AML-193 (cell line): ENCODE measurements around the gene NAV3.
A peak's percentile ranks its signal among the peaks of the same experiment; 100 is the strongest.

Experiments
- DNase-seq, 2 experiments: peaks; one replicate each; lab custom pipeline; 2025; lab: John Stamatoyannopoulos, UW

NAV3 gene

DNA sequence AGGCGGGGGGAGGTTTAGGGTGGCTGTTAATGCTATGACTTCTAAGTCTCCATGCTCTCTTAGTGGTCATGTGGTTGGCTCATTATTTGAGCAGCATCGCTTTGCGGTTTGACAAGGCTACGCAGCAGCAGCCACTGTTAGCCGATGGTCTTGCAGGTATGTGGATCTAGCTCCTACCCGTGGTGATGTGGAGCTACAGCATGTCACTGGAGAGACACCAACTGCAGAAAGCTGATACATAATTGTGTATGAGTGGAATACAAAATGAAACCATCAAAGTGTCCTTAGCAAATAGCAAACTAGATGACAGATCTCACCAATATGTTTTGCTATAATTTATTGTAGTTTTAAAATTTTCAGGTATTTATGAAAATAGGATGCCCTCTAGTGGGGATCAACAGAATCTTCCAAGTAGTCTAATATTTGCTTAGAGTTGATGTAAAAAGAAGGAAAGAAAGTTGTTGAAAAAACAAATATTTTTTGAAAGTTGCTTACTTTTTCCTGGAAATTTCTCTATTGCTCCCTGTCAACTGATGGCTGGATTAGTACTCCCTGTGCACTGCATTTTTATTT is 94.9 kb downstream of the NAV3 start:
- DNase-seq = peak; percentile 57 to 64

DNA sequence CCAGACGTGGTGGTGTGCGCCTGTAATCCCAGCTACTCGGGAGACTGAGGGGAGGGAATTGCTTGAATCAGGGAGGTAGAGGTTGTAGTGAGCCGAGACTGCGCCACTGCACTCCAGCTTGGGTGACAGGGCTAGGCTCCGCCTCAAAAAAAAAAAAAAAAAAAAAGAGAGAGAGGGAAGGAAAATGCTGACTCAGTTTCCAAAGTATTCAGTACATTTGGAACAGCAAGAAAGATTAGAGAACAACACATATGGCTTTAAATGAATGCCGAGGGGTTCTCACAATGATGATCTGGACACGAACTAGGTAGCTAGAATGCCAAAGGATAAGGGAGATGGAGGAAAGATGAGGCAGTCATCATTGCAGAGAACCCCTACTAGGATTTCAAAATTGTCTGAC is 97.4 kb downstream of the NAV3 start:
- DNase-seq = no peak

DNA sequence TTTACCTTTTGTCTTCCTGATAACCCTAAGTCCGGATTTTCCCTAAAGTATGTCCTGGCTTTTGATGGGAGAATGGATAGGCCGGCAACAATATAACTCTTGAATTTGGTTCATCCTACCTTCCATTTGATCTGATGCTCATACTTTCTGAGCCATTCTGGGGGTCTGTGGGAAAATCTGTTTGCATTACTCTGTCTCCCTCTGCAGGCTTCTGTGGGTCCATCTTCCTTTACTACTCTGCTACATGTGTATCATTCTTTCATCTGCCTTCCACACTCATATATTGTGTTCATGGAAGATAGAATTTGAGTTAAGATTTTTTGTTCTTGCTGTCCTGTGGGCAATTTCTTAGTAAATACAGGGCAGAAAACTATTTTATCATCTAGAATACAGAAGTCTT is 101.5 kb downstream of the NAV3 start:
- DNase-seq = no peak

DNA sequence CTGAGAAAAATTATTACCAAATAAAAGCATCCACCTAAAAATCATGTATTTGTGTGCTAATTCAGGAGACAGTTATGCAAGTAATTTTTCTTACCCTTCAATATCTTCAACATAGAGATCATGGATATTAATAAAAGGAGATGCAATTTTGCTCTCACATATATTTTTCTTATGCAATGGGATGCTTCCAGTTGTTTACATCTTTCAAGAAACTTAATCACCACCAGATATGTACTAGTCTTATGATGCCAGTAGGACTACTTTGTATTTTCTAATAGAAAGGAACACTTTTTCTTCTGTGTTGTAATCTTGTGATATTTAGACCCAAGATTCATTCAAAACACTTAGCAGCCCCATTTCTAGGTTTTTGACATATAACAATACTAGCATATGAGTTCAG is 107.6 kb downstream of the NAV3 start:
- no peak for DNase-seq

DNA sequence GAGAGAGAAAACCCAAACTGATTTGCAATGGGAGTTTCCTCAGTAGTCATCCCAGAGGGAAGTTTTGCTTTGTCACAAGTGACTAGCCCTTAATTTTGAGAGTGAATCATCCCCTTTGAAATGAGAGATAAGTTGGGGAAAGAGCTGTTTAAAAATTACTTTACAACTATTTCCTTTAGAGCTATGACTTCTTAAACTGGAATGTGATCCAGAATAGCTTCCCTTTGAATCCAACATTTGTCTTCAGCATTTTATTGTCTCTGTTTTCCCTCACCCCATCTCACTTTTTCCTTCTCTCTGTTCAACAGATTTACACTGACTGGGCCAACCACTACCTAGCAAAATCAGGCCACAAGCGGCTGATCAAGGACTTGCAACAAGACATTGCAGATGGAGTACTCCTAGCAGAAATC is 109.3 kb downstream of the NAV3 start:
- DNase-seq = no peak

DNA sequence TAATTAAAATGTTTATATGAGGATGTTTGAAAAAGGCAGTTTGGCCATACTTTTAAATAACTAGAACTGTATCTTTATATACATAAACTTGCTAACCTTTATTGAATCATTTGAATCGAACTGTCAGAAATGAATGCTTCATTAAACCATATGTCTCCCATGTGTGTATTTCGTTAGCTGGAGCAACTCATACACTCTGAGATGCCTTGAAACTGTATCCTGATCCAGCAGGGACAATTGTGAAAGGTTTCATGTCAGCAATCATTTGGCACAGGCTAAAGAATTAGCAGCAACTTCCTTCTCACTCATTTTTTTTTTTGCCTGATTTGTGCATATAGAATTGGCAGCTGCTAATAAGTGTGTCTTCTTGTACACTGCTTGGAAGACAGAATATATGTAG is 109.9 kb downstream of the NAV3 start:
- no peak for DNase-seq

DNA sequence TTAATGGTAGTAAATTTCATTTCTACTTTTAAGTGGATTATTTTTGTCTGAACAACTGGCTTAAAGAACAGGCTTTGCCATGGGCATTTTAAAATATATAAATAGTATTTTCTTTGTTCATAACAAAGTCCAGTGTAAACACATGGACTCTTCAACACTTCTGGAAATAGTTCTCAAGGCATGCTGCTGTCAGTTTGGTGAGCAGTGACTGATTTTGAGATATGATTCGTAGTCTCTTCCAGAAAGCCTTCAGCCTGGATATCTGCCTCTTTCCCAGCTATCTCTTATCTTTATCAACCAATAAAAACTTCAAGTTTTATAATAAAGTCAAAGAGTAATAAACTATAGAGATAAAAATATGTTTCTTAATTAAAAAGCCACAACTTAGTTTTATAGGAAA is 110.7 kb downstream of the NAV3 start:
- DNase-seq = no peak

DNA sequence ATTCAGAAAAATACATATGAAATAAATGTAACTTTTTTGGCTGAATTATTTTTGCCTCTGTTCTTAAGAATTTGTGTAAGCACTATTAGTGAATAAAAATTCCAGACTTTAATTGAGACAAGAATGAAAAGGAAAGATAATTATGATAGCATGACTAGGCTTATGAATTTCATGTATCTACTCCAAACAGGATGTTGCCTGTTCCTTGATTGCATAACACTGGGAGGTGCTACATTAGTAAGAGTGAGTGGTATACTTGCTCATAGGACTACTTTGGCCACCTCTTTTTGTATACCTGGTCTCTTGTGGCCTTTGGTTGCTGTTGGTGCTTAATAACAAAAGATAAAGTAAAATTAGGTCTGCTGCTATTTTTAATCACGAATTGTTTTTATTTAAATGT is 112.8 kb downstream of the NAV3 start:
- DNase-seq = peak; percentile 51 to 62

DNA sequence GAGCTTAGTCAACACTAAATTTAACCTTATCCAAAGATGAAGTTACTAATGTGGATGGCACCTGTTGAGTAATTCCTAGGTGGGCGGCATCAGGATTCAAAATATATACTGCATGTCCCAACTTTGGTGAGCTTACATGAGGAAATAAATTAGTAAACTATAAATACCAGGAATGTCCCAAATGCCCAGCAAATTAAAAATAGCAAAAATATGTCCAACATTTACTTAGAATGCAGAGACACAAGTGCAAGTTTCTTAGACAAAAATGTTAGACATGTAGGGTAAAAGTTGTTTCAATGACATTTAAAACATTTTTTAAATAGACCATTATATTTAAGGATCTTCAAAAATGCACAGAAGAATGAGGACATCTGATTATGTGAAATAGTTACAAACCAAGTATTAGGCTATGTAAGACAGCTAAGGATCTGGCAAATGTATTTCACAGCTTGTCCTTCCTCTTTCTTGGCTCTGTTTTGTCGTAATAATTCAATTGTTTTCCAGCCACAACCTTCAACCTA is 115.9 kb downstream of the NAV3 start:
- DNase-seq = peak; percentile 56 to 61

DNA sequence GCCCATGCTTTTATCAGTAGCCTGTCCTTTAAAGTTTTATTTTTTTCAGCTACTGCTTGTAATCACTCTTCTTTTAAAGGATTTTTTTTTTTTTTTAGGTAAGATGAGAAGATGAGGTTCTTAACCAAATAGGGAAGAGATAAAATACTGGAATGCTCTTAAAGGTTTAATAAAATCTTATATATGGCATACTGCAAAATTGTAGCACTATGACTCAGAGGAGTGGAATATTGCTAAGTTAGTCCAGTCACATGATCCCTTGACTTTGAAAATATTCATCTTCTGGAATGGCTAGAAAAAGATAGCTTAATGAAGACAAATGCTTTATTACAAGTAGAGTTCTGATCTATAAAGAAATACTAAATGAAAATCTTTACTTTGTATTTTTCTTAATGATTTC is 116.6 kb downstream of the NAV3 start:
- DNase-seq = no peak

DNA sequence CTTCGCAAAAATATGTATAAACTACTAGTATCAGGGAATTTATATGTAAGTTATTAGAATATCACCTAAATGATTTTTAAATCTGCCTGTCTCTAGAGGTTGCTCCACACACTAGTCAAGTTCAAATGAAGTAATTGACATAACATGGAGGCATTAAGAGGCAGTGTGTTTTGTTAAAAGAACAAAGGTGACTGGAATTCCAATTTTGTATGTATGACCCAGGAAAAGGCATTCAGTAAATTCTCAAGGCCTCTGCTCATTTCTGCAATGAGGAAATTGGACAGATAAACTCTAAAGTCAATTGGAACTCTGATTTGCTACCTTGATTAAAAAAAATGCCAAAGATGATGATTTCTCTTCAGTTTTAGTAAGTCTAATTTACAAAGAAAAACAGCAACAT is 117.1 kb downstream of the NAV3 start:
- DNase-seq = no peak

DNA sequence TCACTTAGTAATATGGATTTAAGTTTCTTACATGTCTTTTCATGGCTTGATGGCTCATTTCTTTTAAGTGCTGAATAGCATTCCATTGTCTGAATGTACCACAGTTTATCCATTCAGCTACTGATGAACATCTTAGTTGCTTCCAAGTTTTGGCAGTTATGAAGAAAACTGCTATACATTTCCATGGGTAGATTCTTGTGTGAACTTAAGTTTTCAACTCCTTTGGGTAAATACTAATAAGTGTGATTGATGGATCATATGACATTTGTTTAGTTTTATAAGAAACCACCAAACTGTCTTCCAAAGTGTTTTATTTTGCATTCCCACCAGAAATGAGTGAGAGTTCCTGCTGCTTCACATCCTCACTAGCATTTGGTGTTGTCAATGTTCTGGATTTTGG is 119.2 kb downstream of the NAV3 start:
- no peak for DNase-seq

DNA sequence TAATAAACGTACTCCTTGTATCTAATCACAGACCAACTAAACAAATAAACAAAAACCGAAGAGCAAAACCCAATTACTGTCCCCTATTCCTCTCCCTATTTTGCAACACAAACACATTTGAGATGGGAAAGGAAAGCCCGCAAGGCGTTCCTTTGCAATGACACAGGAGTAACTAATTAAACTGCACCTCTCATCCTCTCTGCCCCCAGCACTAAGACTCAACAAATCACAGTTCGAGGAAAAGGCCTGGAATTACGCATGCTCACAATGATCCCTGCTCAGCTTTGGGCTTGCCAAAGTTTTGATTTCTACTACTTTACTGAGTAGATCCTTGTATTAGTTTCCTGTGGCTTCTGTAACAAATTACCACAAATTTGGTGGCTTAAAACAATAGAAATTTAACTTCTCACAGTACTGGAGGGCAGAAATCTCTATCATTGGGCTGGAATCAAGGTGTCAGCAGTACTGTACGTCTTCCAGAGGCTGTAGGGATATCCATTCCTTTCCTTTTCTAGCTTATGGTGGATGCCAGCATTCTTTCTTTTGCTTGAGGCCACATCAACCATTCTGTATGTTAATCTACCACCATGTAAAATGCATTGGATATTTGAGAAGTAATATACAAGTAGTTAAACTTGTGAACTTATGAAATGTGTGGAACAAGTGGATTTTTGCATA is 123.0 kb downstream of the NAV3 start:
- DNase-seq = no peak

DNA sequence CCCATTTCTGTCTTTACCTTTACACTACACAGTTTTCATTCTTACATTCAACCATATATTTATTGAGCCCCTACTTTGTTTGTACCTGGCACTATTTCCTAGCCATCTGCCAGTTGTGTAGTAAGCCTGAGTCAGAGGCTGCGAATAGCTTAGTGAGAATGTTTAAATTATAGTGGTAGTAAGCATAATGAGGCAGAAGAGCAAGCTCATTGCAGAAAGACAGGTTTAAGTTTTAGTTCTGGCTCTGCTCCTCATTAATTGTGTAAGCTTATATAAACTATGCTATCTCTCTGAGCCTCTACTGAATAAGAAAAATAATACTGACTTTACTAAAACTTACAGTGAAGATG is 123.5 kb downstream of the NAV3 start:
- no peak for DNase-seq

DNA sequence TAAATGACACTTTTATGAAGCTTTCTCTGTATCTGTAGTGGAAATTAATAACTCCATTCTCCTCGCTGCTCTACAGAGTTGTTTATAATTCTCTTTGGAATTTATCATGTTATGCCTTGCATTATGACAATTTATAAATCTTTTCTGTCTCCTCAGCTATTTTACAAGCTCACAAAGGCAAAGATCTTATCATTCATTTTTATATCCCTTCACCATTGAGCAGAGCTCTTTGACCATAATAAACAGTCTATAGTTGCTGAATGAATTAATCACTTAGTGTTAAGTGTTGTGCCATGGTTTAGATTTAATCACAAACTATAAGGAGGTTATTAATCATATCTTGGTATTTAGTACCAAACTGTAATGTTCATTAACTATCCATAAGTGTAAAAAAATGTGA is 126.4 kb downstream of the NAV3 start:
- no peak for DNase-seq

DNA sequence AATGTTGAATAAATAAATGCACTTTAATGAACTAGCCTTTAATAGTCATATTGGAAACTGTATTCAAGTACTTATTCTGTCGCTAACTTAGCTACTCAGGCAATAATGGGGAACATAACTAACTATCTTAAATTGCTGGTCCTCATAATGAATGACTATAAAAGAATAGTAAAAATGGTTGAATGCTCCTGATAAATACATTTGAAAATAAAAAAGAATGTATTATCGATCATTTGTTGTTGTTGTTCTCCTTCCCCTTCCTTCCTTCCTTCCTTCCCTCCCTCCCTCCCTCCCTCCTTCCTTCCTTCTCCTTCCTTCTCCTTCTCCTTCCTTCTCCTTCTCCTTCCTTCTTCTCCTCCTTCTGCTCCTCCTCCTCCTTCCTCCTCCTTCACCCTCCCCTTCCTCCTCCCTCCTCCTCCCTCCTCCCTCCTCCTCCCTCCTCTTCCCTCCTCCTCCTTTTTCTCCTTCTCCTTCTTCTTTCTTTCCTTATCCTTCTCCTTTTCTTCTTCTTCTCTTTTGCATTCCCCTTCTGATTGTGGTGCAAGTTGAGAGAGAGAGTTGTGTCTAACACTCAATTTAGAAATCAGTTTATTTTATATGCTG is 133.0 kb downstream of the NAV3 start:
- DNase-seq = no peak

DNA sequence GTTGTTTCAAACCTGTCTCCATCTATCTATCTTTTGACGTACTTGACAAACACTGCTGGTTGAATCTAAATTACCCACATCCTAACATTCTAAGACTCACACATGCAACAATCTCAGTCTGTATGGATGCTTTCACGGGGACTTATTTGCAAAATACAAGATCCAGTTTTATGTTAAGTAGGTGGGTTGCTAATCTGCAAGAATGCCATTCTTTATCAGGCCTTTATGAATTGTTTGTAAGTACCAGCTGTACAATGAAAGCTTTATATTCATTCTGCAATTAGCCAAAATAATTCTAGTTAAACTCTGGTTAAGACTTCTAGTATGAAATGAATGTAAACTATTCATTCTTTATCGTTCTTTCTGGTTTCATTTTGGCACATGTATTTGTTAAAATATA is 135.1 kb downstream of the NAV3 start:
- DNase-seq = no peak

DNA sequence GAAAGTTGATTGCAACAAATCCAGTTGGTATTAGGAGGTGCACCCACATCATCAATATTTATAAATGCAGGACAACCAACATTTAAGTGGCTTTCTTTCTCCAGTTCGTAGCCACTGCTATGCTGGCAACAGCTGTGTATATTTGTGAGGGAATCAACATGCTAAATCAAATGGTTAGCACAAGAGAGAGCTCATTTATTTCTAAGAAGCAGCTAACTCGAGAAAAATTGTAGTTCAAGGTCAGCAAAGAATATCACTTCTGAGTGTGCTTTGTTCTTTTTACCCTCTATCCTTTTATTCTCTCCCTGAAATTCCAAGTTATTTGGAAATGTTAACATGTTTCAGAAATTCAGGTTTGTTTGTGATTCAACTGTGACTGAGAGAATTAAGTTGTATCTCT is 137.3 kb downstream of the NAV3 start:
- DNase-seq = no peak

DNA sequence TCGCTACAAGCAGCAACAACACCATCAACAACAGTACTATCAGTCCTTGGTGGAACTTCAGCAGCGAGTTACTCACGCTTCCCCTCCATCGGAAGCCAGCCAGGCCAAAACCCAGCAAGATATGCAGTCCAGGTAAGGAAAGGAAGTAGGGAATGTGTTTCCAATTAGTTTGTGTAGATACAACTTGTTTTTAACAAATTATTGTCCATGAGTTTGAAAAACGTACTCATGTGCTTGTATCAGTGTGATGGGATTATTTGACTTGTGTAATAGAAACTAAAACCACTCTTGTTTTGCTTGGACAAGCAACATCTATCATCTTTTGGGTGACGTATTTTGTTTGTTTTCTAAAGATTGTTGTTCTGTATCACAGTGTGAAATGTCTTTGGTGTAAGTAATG is 137.9 kb downstream of the NAV3 start:
- no peak for DNase-seq

DNA sequence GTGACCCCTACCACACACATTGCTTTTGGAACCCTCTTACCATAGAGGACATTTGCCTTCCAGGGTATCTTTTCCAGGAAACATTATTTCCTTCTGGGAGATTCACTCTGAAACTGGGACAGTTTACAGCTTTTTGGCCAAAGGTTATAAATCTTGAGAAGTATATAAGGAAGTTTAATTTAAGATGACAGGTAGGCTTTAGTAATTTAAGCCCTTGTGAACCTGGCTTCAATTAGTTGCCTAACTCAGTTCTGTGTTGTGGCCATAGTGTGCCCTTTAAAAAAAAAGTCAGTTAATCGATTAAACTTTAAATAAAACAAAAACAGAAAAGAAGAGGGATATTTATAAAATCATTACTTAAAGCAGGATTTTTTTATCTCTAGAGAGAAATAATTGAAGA is 142.9 kb downstream of the NAV3 start:
- DNase-seq = no peak

DNA sequence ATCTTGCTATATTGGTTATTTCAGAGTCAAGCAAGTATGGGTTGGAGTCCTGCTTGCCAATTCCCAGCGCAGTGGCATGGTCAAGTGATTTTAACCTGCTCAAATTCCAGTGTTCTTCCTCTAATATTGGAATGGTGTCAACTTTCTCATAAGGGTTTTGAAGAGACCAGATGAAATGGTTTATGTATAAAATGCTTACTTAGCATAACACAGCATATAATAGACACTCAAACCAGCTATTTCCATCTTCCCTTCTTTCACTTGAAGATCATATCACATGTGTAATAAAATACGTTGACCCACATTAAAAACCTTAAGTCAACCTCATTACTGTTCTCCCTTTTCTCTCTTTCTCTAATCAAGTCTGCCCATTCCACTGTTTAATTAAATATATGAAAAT is 144.0 kb downstream of the NAV3 start:
- DNase-seq = no peak

DNA sequence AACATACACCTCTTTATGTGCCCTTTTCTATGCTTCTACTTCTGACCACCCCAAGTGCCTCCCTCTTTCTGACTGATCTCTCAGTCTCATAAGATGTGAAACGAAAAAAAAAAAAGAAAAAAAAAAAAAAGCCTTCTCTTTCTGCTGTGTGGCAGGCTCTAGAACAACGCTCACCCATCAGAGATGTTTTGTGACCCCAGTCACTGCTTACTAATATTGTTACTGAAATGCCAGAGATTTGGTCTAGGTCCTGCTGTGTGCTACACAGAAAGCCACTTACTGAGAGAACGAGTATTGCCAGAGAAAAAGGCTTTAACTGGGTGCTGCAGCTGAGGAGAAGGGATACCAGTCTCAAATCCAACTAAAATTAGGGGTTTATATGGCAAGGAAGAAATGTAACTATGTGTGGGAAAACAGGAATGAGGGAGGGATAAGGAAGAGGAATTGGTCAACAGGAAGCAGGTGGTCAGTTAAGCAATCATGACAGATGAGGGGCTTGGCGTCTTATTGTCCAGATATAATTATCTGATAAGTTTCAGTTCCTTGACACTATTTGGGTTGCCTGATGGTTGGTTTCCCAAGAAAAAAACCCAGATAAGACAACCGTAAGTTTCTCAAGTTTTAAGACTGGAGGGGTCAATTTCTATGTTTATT is 149.0 kb downstream of the NAV3 start:
- DNase-seq = no peak

DNA sequence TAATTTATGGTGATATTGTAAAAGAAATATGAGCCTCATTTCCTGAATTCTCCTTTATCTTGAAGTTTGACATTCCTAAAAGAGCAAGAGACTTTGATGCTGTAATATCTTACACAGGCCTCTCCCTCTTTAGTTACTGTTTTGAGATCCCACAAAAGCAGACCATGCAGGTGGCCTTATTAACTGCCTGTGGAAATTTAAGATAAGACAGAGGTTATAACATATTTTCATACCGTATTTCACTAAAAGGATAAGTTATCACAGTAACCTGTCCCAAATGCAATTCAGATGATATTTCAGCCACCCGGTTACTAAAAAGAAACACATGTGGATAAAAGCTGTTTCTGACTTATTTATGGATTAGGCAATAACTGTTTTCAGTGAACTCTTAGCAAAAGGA is 150.1 kb downstream of the NAV3 start:
- DNase-seq = no peak
